ENCODE data around the gene PRMT1.
"Not testable (repeated sequence)": the region's sequence is repeated elsewhere in the genome, so short reads cannot be mapped to it uniquely, and the experiment has no call there.

Gene PRMT1

DNA sequence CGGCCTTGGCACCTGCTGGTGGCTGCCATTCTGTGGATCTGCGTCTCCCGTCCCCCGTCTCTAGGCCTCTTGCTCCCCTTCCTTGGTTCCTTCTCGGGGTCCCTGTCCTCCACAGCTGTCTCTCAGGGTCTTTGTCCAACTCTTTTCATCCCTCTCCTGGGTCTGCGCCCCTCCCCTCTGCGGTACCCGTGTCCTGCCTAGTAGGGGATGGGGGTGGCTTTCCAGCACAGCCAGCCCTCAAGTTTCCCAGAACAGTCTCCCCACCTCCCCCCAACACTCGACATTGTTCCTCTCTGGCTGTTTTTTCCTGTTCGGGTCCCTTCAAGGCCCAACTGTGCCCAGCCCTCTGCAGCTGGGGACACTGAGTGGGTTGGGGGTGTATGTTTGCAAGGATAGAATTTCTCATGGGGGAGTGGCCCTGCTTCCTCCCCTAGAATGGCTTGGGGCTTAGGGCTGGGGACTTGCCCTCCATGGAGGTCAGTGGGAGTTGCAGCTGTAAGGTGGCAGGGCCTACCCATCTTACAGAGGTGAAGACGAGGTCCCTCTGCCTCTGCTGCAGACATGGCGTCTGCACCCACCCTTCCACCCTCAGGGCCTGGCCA is 11.6 kb downstream of the PRMT1 start:
- no peak for DNase-seq (ENCODE audit: low read depth)

GRCh38 chr19:49689133-49690078 is 12.3 kb downstream of the PRMT1 start, which contains the start of gene ADM5:
Gene ADM5 (plus strand): TSS chr19:49689594. CDS start chr19:49689838, 244 bp downstream.
- no peak for DNase-seq (ENCODE audit: low read depth)

GRCh38 chr19:49690079-49690655 is 13.1 kb downstream of the PRMT1 start:
- no peak for DNase-seq (ENCODE audit: low read depth)

DNA sequence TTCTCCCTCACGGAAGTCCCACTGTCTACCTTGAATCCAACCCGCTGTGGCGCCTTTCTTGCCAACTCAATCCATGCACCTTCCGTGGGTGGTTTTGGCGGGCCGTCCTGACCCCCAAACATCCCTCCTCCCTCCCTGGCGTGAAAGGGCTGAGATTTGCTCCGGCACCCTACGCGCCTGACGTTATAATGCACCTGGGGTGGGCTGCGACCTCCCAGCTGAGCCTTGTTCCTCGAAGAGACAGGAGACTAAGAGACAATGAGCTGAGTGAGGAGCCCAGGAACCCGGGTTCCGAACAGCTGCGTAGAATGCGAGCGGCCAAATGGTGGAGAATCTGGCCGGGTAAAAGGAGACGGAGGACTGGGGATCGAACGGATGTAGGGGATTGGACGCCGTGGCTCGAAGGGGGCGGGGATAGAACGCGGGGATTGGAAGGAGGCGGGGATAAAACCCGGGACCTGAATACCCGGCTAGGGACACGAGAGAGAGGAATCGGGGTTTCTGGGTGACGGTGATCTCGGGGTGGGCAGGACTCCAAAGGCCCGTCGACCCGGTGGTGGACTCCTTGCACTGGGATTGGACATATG is 13.7 kb downstream of the PRMT1 start, which contains the start of gene CPT1C:
Gene CPT1C, plus strand, starts transcription at position 461 of the 587 bp plus-strand sequence. CDS start 1,137 bp downstream, outside the sequence.
- DNase-seq (ENCODE audit: low read depth) = no peak

DNA sequence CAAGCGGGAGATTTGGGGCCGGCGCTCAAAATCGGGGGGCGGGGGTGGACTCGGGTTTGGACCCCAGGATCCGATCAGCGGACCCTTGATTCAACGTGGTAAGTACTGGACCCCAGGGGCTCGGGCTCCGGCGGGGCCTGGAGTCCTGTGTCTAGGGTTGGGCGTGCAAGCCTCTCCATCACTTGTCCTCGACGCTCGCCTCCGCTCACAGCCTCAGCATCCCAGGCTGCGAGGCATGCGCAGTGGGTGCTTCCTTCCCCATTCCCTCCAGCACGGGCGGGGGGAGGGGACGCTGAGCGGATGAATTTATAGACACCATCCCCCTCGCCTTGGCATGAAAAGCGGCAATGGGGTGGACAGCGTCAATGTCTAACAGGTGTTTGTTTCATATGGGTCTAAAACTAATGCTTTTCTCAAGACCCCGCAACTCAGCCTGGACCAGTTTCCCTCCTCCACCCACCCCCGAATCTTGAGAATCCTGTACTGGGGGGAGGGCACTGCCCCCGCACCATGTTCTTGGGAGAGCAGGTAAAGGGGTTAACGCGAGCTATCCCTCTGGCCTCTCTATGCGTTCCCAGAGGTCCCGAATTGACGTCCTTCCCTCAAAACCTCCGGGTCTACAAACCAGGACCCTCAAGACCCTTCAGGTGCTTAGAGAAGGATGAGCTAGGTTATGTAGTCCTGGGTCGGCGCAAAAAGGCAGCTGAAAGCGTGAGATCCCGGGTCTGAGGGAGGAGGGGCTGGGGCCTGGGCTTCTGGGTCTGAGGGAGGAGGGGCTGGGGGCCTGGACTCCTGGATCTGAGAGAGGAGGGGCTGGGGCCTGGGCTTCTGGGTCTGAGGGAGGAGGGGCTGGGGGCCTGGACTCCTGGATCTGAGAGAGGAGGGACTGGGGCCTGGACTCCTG is 14.4 kb downstream of the PRMT1 start:
- no peak for DNase-seq (ENCODE audit: low read depth)

- no peak for DNase-seq (ENCODE audit: low read depth)
These were observed 15.1 kb downstream of the PRMT1 start for GRCh38 chr19:49692147-49692506.

DNA sequence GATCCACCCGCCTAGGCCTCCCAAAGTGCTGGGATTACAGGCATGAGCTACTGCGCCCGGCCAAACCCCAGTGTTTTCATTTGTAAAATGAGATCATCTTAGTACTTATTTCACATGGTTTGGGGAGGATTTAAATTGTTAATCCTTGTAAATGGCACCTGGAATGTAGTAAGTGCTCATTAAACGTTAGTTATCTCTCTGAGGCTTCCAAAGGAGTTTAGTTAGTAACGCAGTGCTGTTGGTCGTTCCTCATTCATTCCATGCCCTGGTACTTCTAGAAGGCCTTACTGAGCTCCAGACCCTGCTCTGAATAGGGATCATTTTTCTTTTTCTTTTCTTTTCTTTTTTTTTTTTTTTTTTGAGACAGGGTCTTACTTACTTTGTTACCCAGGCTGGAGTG is 19.0 kb downstream of the PRMT1 start:
- DNase-seq (ENCODE audit: low read depth) = no peak

DNA sequence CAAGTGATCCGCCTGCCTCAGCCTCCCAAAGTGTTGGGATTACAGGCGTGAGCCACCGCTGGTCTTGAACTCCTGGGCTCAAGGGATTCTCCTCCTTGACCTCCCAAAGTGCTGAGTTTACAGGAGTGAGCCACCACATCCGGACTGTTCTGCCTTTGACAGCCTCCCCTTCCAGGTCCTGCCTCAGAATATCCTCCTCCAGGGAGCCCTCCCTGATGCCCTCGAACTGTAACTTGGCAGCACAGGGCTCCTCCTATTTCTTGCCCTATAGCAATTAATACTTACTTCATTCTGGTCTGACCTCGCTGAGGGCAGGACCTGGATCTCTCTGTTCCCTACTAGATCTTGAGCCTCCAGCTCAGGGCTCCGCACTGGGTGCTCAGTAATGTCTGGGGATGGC is 19.8 kb downstream of the PRMT1 start:
- no peak for DNase-seq (ENCODE audit: low read depth)

DNA sequence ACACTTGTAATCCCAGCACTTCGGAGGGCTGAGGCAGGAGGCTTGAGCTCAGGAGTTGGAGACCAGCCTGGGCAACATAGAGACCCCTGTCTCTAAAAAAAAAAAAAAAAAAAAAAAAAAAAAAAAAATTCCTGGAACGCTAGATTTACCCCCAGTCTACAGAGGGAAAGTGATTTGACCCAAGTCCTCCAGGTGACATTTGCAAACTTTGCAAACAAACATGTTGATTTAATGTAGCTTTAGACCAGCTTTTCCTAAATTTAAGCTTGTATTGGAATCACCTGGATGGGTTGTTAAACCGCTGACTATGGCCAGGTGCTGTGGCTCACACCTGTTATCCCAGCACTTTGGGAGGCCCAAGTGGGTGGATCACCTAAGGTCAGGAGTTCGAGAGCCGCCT is 22.3 kb downstream of the PRMT1 start:
- DNase-seq (ENCODE audit: low read depth) = no peak

GRCh38 chr19:49700563-49700962 is 23.5 kb downstream of the PRMT1 start:
- DNase-seq (ENCODE audit: low read depth) = no peak

- DNase-seq (ENCODE audit: low read depth) = no peak
These were observed 24.3 kb downstream of the PRMT1 start for GRCh38 chr19:49701271-49701786.

- DNase-seq (ENCODE audit: low read depth) = no peak
These were observed 28.0 kb downstream of the PRMT1 start for GRCh38 chr19:49704888-49705642.

GRCh38 chr19:49705919-49706318 is 28.8 kb downstream of the PRMT1 start:
- no peak for DNase-seq (ENCODE audit: low read depth)

- DNase-seq (ENCODE audit: low read depth) = no peak
These were observed 33.4 kb downstream of the PRMT1 start for GRCh38 chr19:49710372-49710951.

DNA sequence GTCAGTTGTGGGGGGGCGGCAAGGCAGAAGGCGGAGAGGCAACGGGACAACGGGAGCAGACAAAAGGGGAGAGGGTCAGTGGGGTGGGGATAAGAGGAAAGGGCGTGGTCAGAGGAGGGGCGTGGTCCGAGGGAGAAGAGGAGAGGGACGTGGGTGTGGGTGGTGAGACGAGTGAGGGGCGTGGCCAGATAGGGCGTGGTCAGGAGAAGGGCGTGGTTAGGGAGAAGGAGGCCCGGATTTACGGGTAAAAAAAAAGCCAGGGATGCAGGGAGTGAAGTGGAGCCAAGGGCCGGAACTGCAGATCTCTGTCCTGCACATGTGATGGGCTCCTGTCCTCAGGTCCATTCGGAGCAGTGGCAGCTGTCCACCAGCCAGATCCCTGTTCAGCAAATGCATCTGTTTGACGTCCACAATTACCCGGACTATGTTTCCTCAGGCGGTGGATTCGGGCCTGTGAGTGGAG is 35.4 kb downstream of the PRMT1 start:
- no peak for DNase-seq (ENCODE audit: low read depth)

GRCh38 chr19:49713236-49713845 is 36.3 kb downstream of the PRMT1 start:
- DNase-seq (ENCODE audit: low read depth) = no peak

- DNase-seq (ENCODE audit: low read depth) = no peak
These were observed 39.1 kb downstream of the PRMT1 start for GRCh38 chr19:49716154-49716553.

DNA sequence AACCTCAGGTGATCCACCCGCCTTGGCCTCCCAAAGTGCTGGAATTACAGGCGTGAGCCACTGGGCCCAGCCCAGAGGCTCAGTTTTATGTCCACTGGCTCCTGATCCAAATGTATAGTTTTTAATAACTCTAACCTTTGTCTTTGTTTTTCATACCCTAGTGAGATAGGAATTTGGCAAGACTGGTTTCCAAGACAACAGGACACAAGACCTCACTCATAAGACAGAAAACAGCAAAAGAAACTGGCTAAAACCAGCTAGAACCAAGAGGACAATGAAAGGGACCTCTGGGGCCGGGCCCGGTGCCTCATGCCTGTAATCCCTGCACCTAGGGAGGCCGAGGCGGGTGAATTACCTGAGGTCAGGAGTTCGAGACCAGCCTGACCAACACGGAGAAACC is 41.4 kb downstream of the PRMT1 start:
- DNase-seq (ENCODE audit: low read depth) = no peak

- no peak for DNase-seq (ENCODE audit: low read depth)
These were observed 41.9 kb downstream of the PRMT1 start for GRCh38 chr19:49718991-49719390.

DNA sequence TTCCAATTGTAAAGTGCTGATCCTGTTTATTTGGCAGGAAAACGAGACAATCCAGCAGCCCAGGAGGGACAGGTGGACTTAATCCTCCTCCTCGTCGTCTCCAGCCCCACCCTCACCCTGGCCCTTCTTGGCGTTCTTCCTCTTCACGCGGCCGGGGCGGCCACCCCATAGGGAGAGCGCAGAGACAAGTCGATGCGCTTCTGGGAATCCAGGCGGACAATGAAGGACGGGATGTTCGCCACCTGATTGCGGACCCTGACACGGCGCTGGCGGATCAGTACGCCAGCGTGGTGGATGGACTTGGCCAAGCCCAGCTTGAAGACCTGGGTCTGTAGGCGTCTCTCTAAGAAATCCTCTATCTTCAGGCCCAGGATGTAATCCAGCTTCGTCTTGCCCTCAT is 42.3 kb downstream of the PRMT1 start:
- not testable (repeated sequence) for DNase-seq (ENCODE audit: low read depth)

All from activated T-helper 1 cell treated with Interleukin-2 at 50 U/mL for 16 hours (primary cell).